Measurements from ENCODE around the gene VWA3B.
"Not testable (repeated sequence)": the region's sequence is repeated elsewhere in the genome, so short reads cannot be mapped to it uniquely, and the experiment has no call there.

The VWA3B gene

DNA sequence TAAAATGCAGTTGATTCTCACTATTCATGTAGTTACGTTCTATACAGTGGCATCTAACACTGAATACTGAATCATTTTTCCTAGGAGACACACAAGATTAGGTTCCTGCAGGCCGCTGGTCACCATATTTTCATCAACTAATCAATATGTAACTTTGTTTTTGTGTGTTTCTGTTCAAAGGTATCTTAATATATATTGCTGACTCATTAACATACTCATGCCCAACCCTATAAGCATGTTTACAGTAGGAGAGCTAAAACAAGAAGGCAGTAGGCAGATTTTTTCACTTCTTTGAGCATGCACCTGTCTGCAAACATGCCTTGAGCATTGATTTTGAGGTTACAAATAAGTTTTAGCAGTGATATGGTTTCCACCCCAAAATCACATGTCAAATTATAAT, 229.0 kb downstream of the VWA3B start:
- no peak overlapping the region for H3K4me2 ChIP-seq (ENCODE audit: insufficient read depth, low read length, poor library complexity, severe bottlenecking)
- no peak overlapping the region for H3K9ac ChIP-seq (ENCODE audit: low read depth, low read length, poor library complexity)
- H3K4me3 ChIP-seq (ENCODE audit: low read length in 2 of 2): no peak overlapping the region
- H3K27ac ChIP-seq (replicated peaks; ENCODE audit: low read length): no peak overlapping the region
- no peak overlapping the region for H3K14ac ChIP-seq (ENCODE audit: low read length)
- no peak for DNase-seq (ENCODE audit: low spot score)
- H3K27me3 ChIP-seq (ENCODE audit: control insufficient read depth in 3 of 3, insufficient read depth in 3 of 3, low read depth in 1 of 3, low read length in 3 of 3): no peaks in the 10 kb centered on the region
- H2BK120ac ChIP-seq (ENCODE audit: low read depth, low read length): no peak overlapping the region
- H3K4ac ChIP-seq (ENCODE audit: low read length): no peak overlapping the region
- H2BK12ac ChIP-seq (ENCODE audit: low read length): no peak overlapping the region
- no peak overlapping the region for H2AFZ ChIP-seq (ENCODE audit: low read length)
- H4K91ac ChIP-seq (ENCODE audit: low read depth, low read length, poor library complexity): no peak overlapping the region
- no peak overlapping the region for H2BK5ac ChIP-seq (ENCODE audit: low read length)
- H3K36me3 ChIP-seq (replicated peaks in 1 of 2; ENCODE audit: control insufficient read depth in 2 of 2, insufficient read depth in 2 of 2, low read length in 2 of 2): no peaks in the 10 kb centered on the region
- no peak overlapping the region for H2BK15ac ChIP-seq (ENCODE audit: low read length)
- H2AK5ac ChIP-seq (ENCODE audit: low read depth, low read length): no peak overlapping the region
- no CpG with 5 or more reads among the region's 2 CpGs for WGBS, 2 donors (ENCODE audit: extremely low coverage in 2 of 2, insufficient read length in 2 of 2, insufficient replicate concordance in 1 of 2)
- H3K18ac ChIP-seq (ENCODE audit: low read length): no peak overlapping the region
- H4K8ac ChIP-seq (ENCODE audit: low read depth, low read length): no peak overlapping the region
- no peaks in the 10 kb centered on the region for H3K4me1 ChIP-seq (ENCODE audit: control insufficient read depth in 2 of 2, insufficient read depth in 1 of 2, low read depth in 1 of 2, low read length in 2 of 2)
- no peak overlapping the region for H3K23ac ChIP-seq (ENCODE audit: low read depth, low read length, poor library complexity)
- peaks cover 7 to 12% of the 10 kb centered on the region in 2 donors for H3K9me3 ChIP-seq (replicated peaks in 1 of 2; ENCODE audit: control insufficient read depth in 2 of 2, insufficient read depth in 1 of 2, low read depth in 1 of 2, low read length in 2 of 2)
- H3K79me1 ChIP-seq (ENCODE audit: low read depth, low read length): no peaks in the 10 kb centered on the region

DNA sequence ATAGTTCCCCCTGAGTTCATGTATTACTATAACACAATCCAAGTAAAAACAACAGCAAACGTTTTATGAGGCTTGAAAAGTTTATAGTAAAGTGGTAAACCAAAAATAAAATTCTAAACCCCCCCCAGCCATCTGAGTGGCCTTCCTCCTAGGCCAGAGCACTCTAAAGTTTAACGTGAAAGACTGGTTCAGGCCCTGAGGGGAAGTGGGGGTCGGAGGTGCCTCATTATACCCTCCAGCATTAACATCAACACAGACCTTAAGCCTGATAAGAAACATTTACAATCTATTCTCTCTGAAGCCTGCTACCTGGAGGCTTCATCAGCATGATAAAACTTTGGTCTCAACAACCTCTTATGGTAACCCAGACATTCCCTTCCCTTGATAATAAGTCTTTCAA, 230.2 kb downstream of the VWA3B start:
- H4K91ac ChIP-seq (ENCODE audit: low read depth, low read length, poor library complexity): no peak overlapping the region
- no peaks in the 10 kb centered on the region for H3K4me1 ChIP-seq (ENCODE audit: control insufficient read depth in 2 of 2, insufficient read depth in 1 of 2, low read depth in 1 of 2, low read length in 2 of 2)
- no peak overlapping the region for H2BK120ac ChIP-seq (ENCODE audit: low read depth, low read length)
- H3K79me1 ChIP-seq (ENCODE audit: low read depth, low read length): no peaks in the 10 kb centered on the region
- peaks cover 7 to 20% of the 10 kb centered on the region in 2 donors for H3K9me3 ChIP-seq (replicated peaks in 1 of 2; ENCODE audit: control insufficient read depth in 2 of 2, insufficient read depth in 1 of 2, low read depth in 1 of 2, low read length in 2 of 2)
- no peak overlapping the region for H2AFZ ChIP-seq (ENCODE audit: low read length)
- H3K9ac ChIP-seq (ENCODE audit: low read depth, low read length, poor library complexity): no peak overlapping the region
- H3K4me2 ChIP-seq (ENCODE audit: insufficient read depth, low read length, poor library complexity, severe bottlenecking): no peak overlapping the region
- H3K27ac ChIP-seq (replicated peaks; ENCODE audit: low read length): no peak overlapping the region
- DNase-seq (ENCODE audit: low spot score): no peak
- no peak overlapping the region for H3K23ac ChIP-seq (ENCODE audit: low read depth, low read length, poor library complexity)
- H3K4me3 ChIP-seq (ENCODE audit: low read length in 2 of 2): no peak overlapping the region
- no peak overlapping the region for H3K14ac ChIP-seq (ENCODE audit: low read length)
- H3K27me3 ChIP-seq (ENCODE audit: control insufficient read depth in 3 of 3, insufficient read depth in 3 of 3, low read depth in 1 of 3, low read length in 3 of 3): no peaks in the 10 kb centered on the region
- no peak overlapping the region for H2BK12ac ChIP-seq (ENCODE audit: low read length)
- no CpG with 5 or more reads among the region's 3 CpGs for WGBS, 2 donors (ENCODE audit: extremely low coverage in 2 of 2, insufficient read length in 2 of 2, insufficient replicate concordance in 1 of 2)
- no peak overlapping the region for H2BK5ac ChIP-seq (ENCODE audit: low read length)
- no peak overlapping the region for H3K18ac ChIP-seq (ENCODE audit: low read length)
- H3K36me3 ChIP-seq (replicated peaks in 1 of 2; ENCODE audit: control insufficient read depth in 2 of 2, insufficient read depth in 2 of 2, low read length in 2 of 2): no peaks in the 10 kb centered on the region
- H2BK15ac ChIP-seq (ENCODE audit: low read length): no peak overlapping the region
- no peak overlapping the region for H4K8ac ChIP-seq (ENCODE audit: low read depth, low read length)
- H2AK5ac ChIP-seq (ENCODE audit: low read depth, low read length): no peak overlapping the region
- no peak overlapping the region for H3K4ac ChIP-seq (ENCODE audit: low read length)

DNA sequence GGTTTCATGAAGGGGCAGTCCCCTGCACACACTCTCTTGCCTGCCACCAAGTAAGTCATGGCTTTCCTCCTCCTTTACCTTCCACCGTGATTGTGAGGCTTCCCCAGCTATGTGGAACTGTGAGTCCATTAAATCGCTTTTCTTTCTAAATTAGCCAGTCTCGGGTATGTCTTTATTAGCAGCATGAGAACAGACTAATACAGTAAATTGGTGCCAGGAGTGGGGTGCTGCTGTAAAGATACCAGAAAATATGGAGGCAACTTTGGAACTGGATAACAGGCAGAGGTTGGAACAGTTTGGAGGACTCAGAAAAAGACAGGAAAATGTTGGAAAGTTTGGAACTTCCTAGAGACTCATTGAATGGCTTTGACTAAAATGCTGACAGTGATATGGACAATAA, 233.2 kb downstream of the VWA3B start:
- not testable (repeated sequence) for H4K91ac ChIP-seq (ENCODE audit: low read depth, low read length, poor library complexity); H3K79me1 ChIP-seq (ENCODE audit: low read depth, low read length); H3K14ac ChIP-seq (ENCODE audit: low read length); H2BK12ac ChIP-seq (ENCODE audit: low read length); H2AFZ ChIP-seq (ENCODE audit: low read length); H3K4me2 ChIP-seq (ENCODE audit: insufficient read depth, low read length, poor library complexity, severe bottlenecking); DNase-seq (ENCODE audit: low spot score); H3K36me3 ChIP-seq (replicated peaks in 1 of 2; ENCODE audit: control insufficient read depth in 2 of 2, insufficient read depth in 2 of 2, low read length in 2 of 2); H2BK120ac ChIP-seq (ENCODE audit: low read depth, low read length); H4K8ac ChIP-seq (ENCODE audit: low read depth, low read length); H3K9ac ChIP-seq (ENCODE audit: low read depth, low read length, poor library complexity); H3K4ac ChIP-seq (ENCODE audit: low read length); H3K18ac ChIP-seq (ENCODE audit: low read length); H2BK5ac ChIP-seq (ENCODE audit: low read length); H3K4me1 ChIP-seq (ENCODE audit: control insufficient read depth in 2 of 2, insufficient read depth in 1 of 2, low read depth in 1 of 2, low read length in 2 of 2); H2AK5ac ChIP-seq (ENCODE audit: low read depth, low read length); H3K23ac ChIP-seq (ENCODE audit: low read depth, low read length, poor library complexity); H3K27me3 ChIP-seq (ENCODE audit: control insufficient read depth in 3 of 3, insufficient read depth in 3 of 3, low read depth in 1 of 3, low read length in 3 of 3); H3K4me3 ChIP-seq (ENCODE audit: low read length in 2 of 2); H3K27ac ChIP-seq (replicated peaks; ENCODE audit: low read length); H2BK15ac ChIP-seq (ENCODE audit: low read length)
- WGBS, 2 donors (ENCODE audit: extremely low coverage in 2 of 2, insufficient read length in 2 of 2, insufficient replicate concordance in 1 of 2): no CpG with 5 or more reads among the region's 3 CpGs
- peaks cover 7 to 33% of the 10 kb centered on the region in 2 donors for H3K9me3 ChIP-seq (replicated peaks in 1 of 2; ENCODE audit: control insufficient read depth in 2 of 2, insufficient read depth in 1 of 2, low read depth in 1 of 2, low read length in 2 of 2)

DNA sequence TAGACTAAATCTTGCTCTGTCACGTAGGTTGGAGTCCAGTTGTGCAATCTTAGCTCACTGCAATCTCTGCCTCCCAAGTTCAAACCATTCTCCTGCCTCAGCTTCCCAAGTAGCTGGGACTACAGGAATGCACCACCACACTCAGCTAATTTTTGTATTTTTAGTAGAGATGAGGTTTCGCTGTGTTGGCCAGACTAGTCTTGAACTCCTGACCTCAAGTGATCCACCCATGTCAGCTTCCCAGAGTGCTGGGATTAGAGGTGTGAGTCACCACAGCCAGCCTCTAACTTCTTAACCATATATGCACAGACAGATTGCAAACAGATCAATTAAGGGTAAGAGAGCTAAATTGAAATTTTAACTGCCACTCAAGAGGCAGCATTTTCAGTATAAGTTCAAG, 237.2 kb downstream of the VWA3B start:
- H3K4me3 ChIP-seq (ENCODE audit: low read length in 2 of 2): no peak overlapping the region

More for the DNA sequence above, 237.2 kb downstream of the VWA3B start:
- Histone ChIP-seq H4K8ac (ENCODE audit: low read depth, low read length) (no peak overlapping the region), H3K14ac (ENCODE audit: low read length) (no peak overlapping the region), H3K27ac (replicated peaks; ENCODE audit: low read length) (no peak overlapping the region), H2AFZ (ENCODE audit: low read length) (no peak overlapping the region), H3K18ac (ENCODE audit: low read length) (no peak overlapping the region), H3K36me3 (replicated peaks in 1 of 2; ENCODE audit: control insufficient read depth in 2 of 2, insufficient read depth in 2 of 2, low read length in 2 of 2) (no peaks in the 10 kb centered on the region), H4K91ac (ENCODE audit: low read depth, low read length, poor library complexity) (no peak overlapping the region), H3K79me1 (ENCODE audit: low read depth, low read length) (no peaks in the 10 kb centered on the region), H2BK120ac (ENCODE audit: low read depth, low read length) (no peak overlapping the region), H3K27me3 (ENCODE audit: control insufficient read depth in 3 of 3, insufficient read depth in 3 of 3, low read depth in 1 of 3, low read length in 3 of 3) (no peaks in the 10 kb centered on the region), H3K9me3 (replicated peaks in 1 of 2; ENCODE audit: control insufficient read depth in 2 of 2, insufficient read depth in 1 of 2, low read depth in 1 of 2, low read length in 2 of 2) (peaks cover 5 to 38% of the 10 kb centered on the region in 2 donors), H2BK15ac (ENCODE audit: low read length) (no peak overlapping the region), H3K4me2 (ENCODE audit: insufficient read depth, low read length, poor library complexity, severe bottlenecking) (no peak overlapping the region), H2AK5ac (ENCODE audit: low read depth, low read length) (no peak overlapping the region), H3K4ac (ENCODE audit: low read length) (no peak overlapping the region), H3K9ac (ENCODE audit: low read depth, low read length, poor library complexity) (no peak overlapping the region), H2BK12ac (ENCODE audit: low read length) (no peak overlapping the region), H3K23ac (ENCODE audit: low read depth, low read length, poor library complexity) (no peak overlapping the region), H3K4me1 (ENCODE audit: control insufficient read depth in 2 of 2, insufficient read depth in 1 of 2, low read depth in 1 of 2, low read length in 2 of 2) (no peaks in the 10 kb centered on the region), H2BK5ac (ENCODE audit: low read length) (no peak overlapping the region)
- no CpG with 5 or more reads among the region's 2 CpGs for WGBS, 2 donors (ENCODE audit: extremely low coverage in 2 of 2, insufficient read length in 2 of 2, insufficient replicate concordance in 1 of 2)
- DNase-seq (ENCODE audit: low spot score): no peak

All from neuronal stem cell (in vitro differentiated cells).